Memory B cell (primary cell): Measurements from ENCODE around the gene DNAH3.
"Not testable (repeated sequence)": the region's sequence is repeated elsewhere in the genome, so short reads cannot be mapped to it uniquely, and the experiment has no call there.

ENCODE experiments used
- ATAC-seq: fragments of 150-1000 bp; cut with Tn5 transposase; 2 replicates; pipeline ENCODE4 v1.10.0; 2021; ENCODE audit warnings: low read depth, mild to moderate bottlenecking, moderate library complexity
- DNase-seq, 2 donors: peaks; one replicate each; pipeline ENCODE4 v3.0.0; 2022; ENCODE audit warnings: low spot score in 2 of 2
- H3K27ac Mint-ChIP-seq: one replicate; pipeline ENCODE4 v1.8.0; 2022; ENCODE audit warnings: mild to moderate bottlenecking, moderate library complexity, mixed read lengths
- H3K27me3 Mint-ChIP-seq: one replicate; pipeline ENCODE4 v1.8.0; 2022; ENCODE audit warnings: mixed read lengths
- H3K36me3 Mint-ChIP-seq: one replicate; pipeline ENCODE4 v1.8.0; 2022; ENCODE audit warnings: mild to moderate bottlenecking, mixed read lengths
- H3K4me1 Mint-ChIP-seq: one replicate; pipeline ENCODE4 v1.8.0; 2022; ENCODE audit warnings: mixed read lengths
- H3K4me3 Mint-ChIP-seq: one replicate; pipeline ENCODE4 v1.8.0; 2022; ENCODE audit warnings: mild to moderate bottlenecking, moderate library complexity, mixed read lengths
- H3K9me3 Mint-ChIP-seq: one replicate; pipeline ENCODE4 v1.8.0; 2022; ENCODE audit warnings: mixed read lengths

DNAH3 gene

GRCh38 chr16:21179983-21180365 is 29.3 kb upstream of the DNAH3 start:
- ATAC-seq (no peak), DNase-seq (no peak)
- Mint-ChIP-seq H3K9me3 (peaks cover 13% of the 10 kb centered on the region), H3K27me3 (no peaks in the 10 kb centered on the region), H3K4me3 (no peak overlapping the region), H3K27ac (no peak overlapping the region), H3K4me1 (peaks cover 6% of the 10 kb centered on the region), H3K36me3 (peaks cover 55% of the 10 kb centered on the region)

- H3K4me3 Mint-ChIP-seq: no peak overlapping the region
- no peaks in the 10 kb centered on the region for H3K27me3 Mint-ChIP-seq
- ATAC-seq (no peak), DNase-seq (no peak)
- H3K27ac Mint-ChIP-seq: no peak overlapping the region
- H3K9me3 Mint-ChIP-seq: peaks cover 9% of the 10 kb centered on the region
- peaks cover 53% of the 10 kb centered on the region for H3K36me3 Mint-ChIP-seq
- H3K4me1 Mint-ChIP-seq: peaks cover 1% of the 10 kb centered on the region
These were observed 28.7 kb upstream of the DNAH3 start for GRCh38 chr16:21179126-21179982.

GRCh38 chr16:21175397-21175796 is 24.8 kb upstream of the DNAH3 start:
- DNase-seq (no peak), ATAC-seq (no peak)
- H3K4me3 Mint-ChIP-seq: no peak overlapping the region
- peaks cover 47% of the 10 kb centered on the region for H3K36me3 Mint-ChIP-seq
- no peaks in the 10 kb centered on the region for H3K27me3 Mint-ChIP-seq
- peaks cover 2% of the 10 kb centered on the region for H3K9me3 Mint-ChIP-seq
- H3K4me1 Mint-ChIP-seq: no peaks in the 10 kb centered on the region
- H3K27ac Mint-ChIP-seq: no peak overlapping the region

GRCh38 chr16:21172650-21173049 is 22.0 kb upstream of the DNAH3 start:
- Mint-ChIP-seq H3K4me1 (no peaks in the 10 kb centered on the region), H3K36me3 (peaks cover 33% of the 10 kb centered on the region), H3K27ac (no peak overlapping the region), H3K9me3 (no peaks in the 10 kb centered on the region), H3K4me3 (no peak overlapping the region), H3K27me3 (no peaks in the 10 kb centered on the region)
- DNase-seq (no peak), ATAC-seq (no peak)

GRCh38 chr16:21170116-21170515 is 19.5 kb upstream of the DNAH3 start:
- peaks cover 33% of the 10 kb centered on the region for H3K36me3 Mint-ChIP-seq
- not testable (repeated sequence) for H3K4me1 Mint-ChIP-seq, H3K27ac Mint-ChIP-seq, H3K27me3 Mint-ChIP-seq, H3K4me3 Mint-ChIP-seq, ATAC-seq, H3K9me3 Mint-ChIP-seq, DNase-seq

- ATAC-seq (no peak), DNase-seq (no peak)
- no peaks in the 10 kb centered on the region for H3K27me3 Mint-ChIP-seq
- peaks cover 37% of the 10 kb centered on the region for H3K36me3 Mint-ChIP-seq
- no peak overlapping the region for H3K27ac Mint-ChIP-seq
- H3K4me1 Mint-ChIP-seq: peaks cover 3% of the 10 kb centered on the region
- H3K9me3 Mint-ChIP-seq: no peaks in the 10 kb centered on the region
- no peak overlapping the region for H3K4me3 Mint-ChIP-seq
These were observed 18.8 kb upstream of the DNAH3 start for GRCh38 chr16:21169249-21169981.

GRCh38 chr16:21167929-21168602 is 17.4 kb upstream of the DNAH3 start:
- no peak for ATAC-seq
- peaks cover 30% of the 10 kb centered on the region for H3K36me3 Mint-ChIP-seq
- no peak overlapping the region for H3K27ac Mint-ChIP-seq
- H3K9me3 Mint-ChIP-seq: no peaks in the 10 kb centered on the region
- H3K4me1 Mint-ChIP-seq: peaks cover 3% of the 10 kb centered on the region
- no peak for DNase-seq
- H3K27me3 Mint-ChIP-seq: no peaks in the 10 kb centered on the region
- H3K4me3 Mint-ChIP-seq: no peak overlapping the region

GRCh38 chr16:21167360-21167759 is 16.7 kb upstream of the DNAH3 start:
- Mint-ChIP-seq H3K27me3 (no peaks in the 10 kb centered on the region), H3K4me3 (no peak overlapping the region), H3K36me3 (peaks cover 29% of the 10 kb centered on the region), H3K4me1 (peaks cover 5% of the 10 kb centered on the region), H3K9me3 (no peaks in the 10 kb centered on the region), H3K27ac (no peak overlapping the region)
- no peak for DNase-seq
- no peak for ATAC-seq

GRCh38 chr16:21166561-21166961 is 15.9 kb upstream of the DNAH3 start:
- H3K27ac Mint-ChIP-seq: no peak overlapping the region
- peaks cover 29% of the 10 kb centered on the region for H3K36me3 Mint-ChIP-seq
- ATAC-seq (no peak), DNase-seq (no peak)
- no peaks in the 10 kb centered on the region for H3K27me3 Mint-ChIP-seq
- no peaks in the 10 kb centered on the region for H3K9me3 Mint-ChIP-seq
- peaks cover 6% of the 10 kb centered on the region for H3K4me1 Mint-ChIP-seq
- no peak overlapping the region for H3K4me3 Mint-ChIP-seq

GRCh38 chr16:21164521-21165168 is 14.0 kb upstream of the DNAH3 start:
- ATAC-seq: no peak
- H3K4me1 Mint-ChIP-seq: peaks cover 14% of the 10 kb centered on the region
- no peak overlapping the region for H3K27ac Mint-ChIP-seq
- H3K27me3 Mint-ChIP-seq: no peaks in the 10 kb centered on the region
- peaks cover 28% of the 10 kb centered on the region for H3K36me3 Mint-ChIP-seq
- no peak for DNase-seq
- no peaks in the 10 kb centered on the region for H3K9me3 Mint-ChIP-seq
- H3K4me3 Mint-ChIP-seq: no peak overlapping the region

- H3K27me3 Mint-ChIP-seq: no peaks in the 10 kb centered on the region
- peaks cover 28% of the 10 kb centered on the region for H3K36me3 Mint-ChIP-seq
- H3K4me1 Mint-ChIP-seq: peaks cover 23% of the 10 kb centered on the region
- H3K4me3 Mint-ChIP-seq: no peak overlapping the region
- no peak for DNase-seq
- no peaks in the 10 kb centered on the region for H3K9me3 Mint-ChIP-seq
- H3K27ac Mint-ChIP-seq: no peak overlapping the region
- no peak for ATAC-seq
These were observed 12.9 kb upstream of the DNAH3 start for GRCh38 chr16:21163576-21163975.

- no peak overlapping the region for H3K27ac Mint-ChIP-seq
These were observed 12.1 kb upstream of the DNAH3 start for GRCh38 chr16:21162661-21163151.

GRCh38 chr16:21161211-21161610 is 10.6 kb upstream of the DNAH3 start:
- peaks cover 23% of the 10 kb centered on the region for H3K4me1 Mint-ChIP-seq
- DNase-seq (no peak), ATAC-seq (no peak)
- H3K36me3 Mint-ChIP-seq: peaks cover 20% of the 10 kb centered on the region
- H3K27me3 Mint-ChIP-seq: no peaks in the 10 kb centered on the region
- H3K27ac Mint-ChIP-seq: no peak overlapping the region
- H3K9me3 Mint-ChIP-seq: no peaks in the 10 kb centered on the region
- H3K4me3 Mint-ChIP-seq: no peak overlapping the region

More at GRCh38 chr16:21162661-21163151, 12.1 kb upstream of the DNAH3 start:
- H3K4me3 Mint-ChIP-seq: no peak overlapping the region
- no peaks in the 10 kb centered on the region for H3K27me3 Mint-ChIP-seq
- H3K9me3 Mint-ChIP-seq: no peaks in the 10 kb centered on the region
- ATAC-seq: no peak
- peaks cover 28% of the 10 kb centered on the region for H3K36me3 Mint-ChIP-seq
- peaks cover 23% of the 10 kb centered on the region for H3K4me1 Mint-ChIP-seq
- DNase-seq: no peak
